Measurements from ENCODE around the gene TAF6.

The TAF6 gene

DNA sequence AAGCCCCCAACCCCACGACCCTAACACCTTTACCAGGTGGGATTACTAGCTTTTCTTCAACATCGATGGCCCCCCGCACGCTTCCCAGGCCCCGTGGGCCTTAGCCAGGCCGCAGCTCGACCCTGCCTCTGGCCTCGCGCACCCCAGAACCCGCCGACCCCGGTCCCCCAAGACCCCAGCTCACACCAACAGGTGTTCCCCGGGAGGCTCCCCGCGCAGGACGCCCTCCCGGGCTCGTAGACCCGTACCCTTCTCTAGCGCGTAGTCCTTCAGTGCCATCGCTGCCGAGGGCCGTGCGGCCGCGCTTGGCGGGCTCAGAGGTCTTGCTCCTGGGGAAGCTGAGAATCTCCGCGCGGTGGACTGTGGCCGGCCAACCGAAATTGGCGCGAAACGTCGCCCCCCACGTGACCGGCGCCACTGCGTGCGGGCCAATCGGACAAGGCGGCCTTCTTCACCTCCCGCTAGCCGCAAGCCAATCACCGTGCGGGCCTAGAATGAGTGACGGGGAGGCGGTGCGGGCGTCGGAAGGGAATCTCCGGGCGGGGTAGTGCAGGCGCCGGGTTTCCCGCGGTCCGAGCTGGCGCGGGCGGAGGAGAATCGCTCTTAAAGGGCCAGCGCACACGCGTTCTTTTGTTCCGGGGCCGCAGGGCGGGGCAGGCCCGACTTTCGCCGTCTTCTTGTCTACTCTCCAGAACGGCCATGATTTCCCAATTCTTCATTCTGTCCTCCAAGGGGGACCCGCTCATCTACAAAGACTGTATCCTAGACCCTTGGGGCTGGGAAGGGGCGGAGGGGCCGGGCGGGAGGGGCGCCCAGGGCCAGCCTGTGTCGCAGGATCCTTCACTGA lies 17.9 kb downstream of the TAF6 start, which contains the start of the genes AP4M1 and MCM7 (continued):
- TF ChIP-seq ZNF670 (tag by site-specific recombination; IDR thresholded peaks at IDR 0.05; ENCODE audit: low read depth) (no peak), MZF1 (tag by site-specific recombination; IDR thresholded peaks at IDR 0.05; ENCODE audit: borderline replicate concordance) (no peak), GLIS1 (tag by site-specific recombination; IDR thresholded peaks at IDR 0.05) (no peak), ZNF114 (tag by site-specific recombination; IDR thresholded peaks at IDR 0.05) (no peak), OVOL3 (tag by site-specific recombination; IDR thresholded peaks at IDR 0.05) (no peak), HOXC10 (CRISPR knock-in tag; IDR thresholded peaks at IDR 0.05) (no peak), ZNF843 (tag by site-specific recombination; IDR thresholded peaks at IDR 0.05) (peak; percentile 31; the same call in 1 of the 2 replicates), ZNF544 (tag by site-specific recombination; IDR thresholded peaks at IDR 0.05) (no peak), ZBTB17 (tag by site-specific recombination; IDR thresholded peaks at IDR 0.05) (no peak), ZNF776 (tag by site-specific recombination; IDR thresholded peaks at IDR 0.05; ENCODE audit: borderline replicate concordance) (0 out of 2 replicates have a peak, but pooled peaks have one; percentile 8), KLF1 (tag by site-specific recombination; IDR thresholded peaks at IDR 0.05) (peak; percentile 7; the same call in 1 of the 2 replicates), YY1 (tag by site-specific recombination; IDR thresholded peaks at IDR 0.05) (no peak; the same call in 1 of the 2 replicates), ZFP3 (tag by site-specific recombination; IDR thresholded peaks at IDR 0.05; ENCODE audit: low read depth) (no peak), SP2 (tag by site-specific recombination; IDR thresholded peaks at IDR 0.05) (peak; percentile 98), ZNF169 (tag by site-specific recombination; IDR thresholded peaks at IDR 0.05) (no peak), ZNF560 (tag by site-specific recombination; IDR thresholded peaks at IDR 0.05; ENCODE audit: borderline replicate concordance) (no peak), ZNF155 (tag by site-specific recombination; IDR thresholded peaks at IDR 0.05) (no peak), ZNF391 (tag by site-specific recombination; IDR thresholded peaks at IDR 0.05; ENCODE audit: borderline replicate concordance, low read depth) (0 out of 2 replicates have a peak, but pooled peaks have one; percentile 36), ZNF626 (tag by site-specific recombination; IDR thresholded peaks at IDR 0.05) (no peak), ZNF202 (tag by site-specific recombination; IDR thresholded peaks at IDR 0.05; ENCODE audit: borderline replicate concordance) (no peak), ZNF555 (tag by site-specific recombination; conservative IDR thresholded peaks at IDR 0.05) (no peak), ZNF292 (tag by site-specific recombination; IDR thresholded peaks at IDR 0.05; ENCODE audit: borderline replicate concordance, low read depth) (no peak), ZNF530 (tag by site-specific recombination; IDR thresholded peaks at IDR 0.05; ENCODE audit: low read depth) (no peak), GLI4 (tag by site-specific recombination; IDR thresholded peaks at IDR 0.05) (no peak), ZSCAN16 (tag by site-specific recombination; IDR thresholded peaks at IDR 0.05) (no peak), ZNF664 (tag by site-specific recombination; IDR thresholded peaks at IDR 0.05) (no peak), KLF7 (tag by site-specific recombination; IDR thresholded peaks at IDR 0.05; ENCODE audit: borderline replicate concordance) (peak; percentile 23; the same call in 1 of the 2 replicates), ZNF266 (tag by site-specific recombination; IDR thresholded peaks at IDR 0.05; ENCODE audit: low read depth) (no peak), GLIS2 (tag by site-specific recombination; IDR thresholded peaks at IDR 0.05) (peak; percentile 55), ZNF341 (tag by site-specific recombination; IDR thresholded peaks at IDR 0.05; ENCODE audit: low read depth) (peak; percentile 96), HOXD13 (CRISPR knock-in tag; IDR thresholded peaks at IDR 0.05; ENCODE audit: borderline replicate concordance) (no peak), ZNF10 (tag by site-specific recombination; IDR thresholded peaks at IDR 0.05) (peak; percentile 7; the same call in 1 of the 2 replicates), ZNF112 (tag by site-specific recombination; IDR thresholded peaks at IDR 0.05) (no peak), ZNF610 (tag by site-specific recombination; IDR thresholded peaks at IDR 0.05; ENCODE audit: borderline replicate concordance) (no peak; the same call in 1 of the 2 replicates), ZNF549 (tag by site-specific recombination; IDR thresholded peaks at IDR 0.05) (no peak), ZNF138 (tag by site-specific recombination; IDR thresholded peaks at IDR 0.05; ENCODE audit: borderline replicate concordance) (no peak)
- TF ChIP-seq, protein P1, sequence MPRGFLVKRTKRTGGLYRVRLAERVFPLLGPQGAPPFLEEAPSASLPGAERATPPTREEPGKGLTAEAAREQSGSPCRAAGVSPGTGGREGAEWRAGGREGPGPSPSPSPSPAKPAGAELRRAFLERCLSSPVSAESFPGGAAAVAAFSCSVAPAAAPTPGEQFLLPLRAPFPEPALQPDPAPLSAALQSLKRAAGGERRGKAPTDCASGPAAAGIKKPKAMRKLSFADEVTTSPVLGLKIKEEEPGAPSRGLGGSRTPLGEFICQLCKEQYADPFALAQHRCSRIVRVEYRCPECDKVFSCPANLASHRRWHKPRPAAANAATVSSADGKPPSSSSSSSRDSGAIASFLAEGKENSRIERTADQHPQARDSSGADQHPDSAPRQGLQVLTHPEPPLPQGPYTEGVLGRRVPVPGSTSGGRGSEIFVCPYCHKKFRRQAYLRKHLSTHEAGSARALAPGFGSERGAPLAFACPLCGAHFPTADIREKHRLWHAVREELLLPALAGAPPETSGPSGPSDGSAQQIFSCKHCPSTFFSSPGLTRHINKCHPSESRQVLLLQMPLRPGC (tag by site-specific recombination; IDR thresholded peaks at IDR 0.05): peak; percentile 45; the same call in 1 of the 2 replicates
- TF ChIP-seq, protein P2, sequence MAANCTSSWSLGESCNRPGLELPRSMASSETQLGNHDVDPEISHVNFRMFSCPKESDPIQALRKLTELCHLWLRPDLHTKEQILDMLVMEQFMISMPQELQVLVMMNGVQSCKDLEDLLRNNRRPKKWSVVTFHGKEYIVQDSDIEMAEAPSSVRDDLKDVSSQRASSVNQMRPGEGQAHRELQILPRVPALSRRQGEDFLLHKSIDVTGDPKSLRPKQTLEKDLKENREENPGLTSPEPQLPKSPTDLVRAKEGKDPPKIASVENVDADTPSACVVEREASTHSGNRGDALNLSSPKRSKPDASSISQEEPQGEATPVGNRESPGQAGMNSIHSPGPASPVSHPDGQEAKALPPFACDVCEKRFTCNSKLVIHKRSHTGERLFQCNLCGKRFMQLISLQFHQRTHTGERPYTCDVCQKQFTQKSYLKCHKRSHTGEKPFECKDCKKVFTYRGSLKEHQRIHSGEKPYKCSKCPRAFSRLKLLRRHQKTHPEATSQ (tag by site-specific recombination; IDR thresholded peaks at IDR 0.05): no peak
- TF ChIP-seq, protein P3, sequence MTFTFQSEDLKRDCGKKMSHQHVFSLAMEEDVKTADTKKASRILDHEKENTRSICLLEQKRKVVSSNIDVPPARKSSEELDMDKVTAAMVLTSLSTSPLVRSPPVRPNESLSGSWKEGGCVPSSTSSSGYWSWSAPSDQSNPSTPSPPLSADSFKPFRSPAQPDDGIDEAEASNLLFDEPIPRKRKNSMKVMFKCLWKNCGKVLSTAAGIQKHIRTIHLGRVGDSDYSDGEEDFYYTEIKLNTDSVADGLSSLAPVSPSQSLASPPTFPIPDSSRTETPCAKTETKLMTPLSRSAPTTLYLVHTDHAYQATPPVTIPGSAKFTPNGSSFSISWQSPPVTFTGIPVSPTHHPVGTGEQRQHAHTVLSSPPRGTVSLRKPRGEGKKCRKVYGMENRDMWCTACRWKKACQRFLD (tag by site-specific recombination; IDR thresholded peaks at IDR 0.05): no peak

All from HEK293 (cell line).